Activated CD8-positive, alpha-beta T cell treated with anti-CD3 and anti-CD28 coated beads for 36 hours (primary cell): Measurements from ENCODE around the gene TRPC6. TPM values are rescaled to one million over a fixed set of nuclear protein-coding genes. Genes with fewer than 3 reads are reported as not detected.

Experiments
- ATAC-seq: fragments of 200-7000 bp; cut with Tn5 transposase; one replicate; pipeline ENCODE4 v1.10.0; 2021; ENCODE audit warnings: mild to moderate bottlenecking, moderate library complexity
- CTCF ChIA-PET: fragments of 350-600 bp; sonication (Branson Sonifier 250); formaldehyde crosslinking; loops from one replicate; lab custom pipeline; 2021; ENCODE audit warnings: antibody characterized with exemption; lab: Charles Lee
- POLR2A ChIA-PET: fragments of 350-600 bp; sonication (Branson Sonifier 250); formaldehyde crosslinking; loops from one replicate; lab custom pipeline; 2021; ENCODE audit warnings: antibody characterized with exemption; lab: Charles Lee
- DNase-seq: peaks from one replicate; pipeline ENCODE4 v3.0.0-alpha.2; 2020
- H3K27ac Mint-ChIP-seq: one replicate; pipeline ENCODE4 v1.8.0; 2021; ENCODE audit warnings: mild to moderate bottlenecking, mixed read lengths
- H3K27me3 Mint-ChIP-seq: one replicate; pipeline ENCODE4 v1.8.0; 2021; ENCODE audit warnings: mixed read lengths
- H3K36me3 Mint-ChIP-seq: one replicate; pipeline ENCODE4 v1.8.0; 2021; ENCODE audit warnings: low read depth, mixed read lengths
- H3K4me1 Mint-ChIP-seq: one replicate; pipeline ENCODE4 v1.8.0; 2021; ENCODE audit warnings: low read depth, mixed read lengths
- H3K4me3 Mint-ChIP-seq: one replicate; pipeline ENCODE4 v1.8.0; 2021; ENCODE audit warnings: mild to moderate bottlenecking, moderate library complexity, mixed read lengths
- H3K9me3 Mint-ChIP-seq: one replicate; pipeline ENCODE4 v1.8.0; 2021; ENCODE audit warnings: mixed read lengths
- CTCF ChIP-seq: fragments of 200-600 bp; IDR thresholded peaks from one replicate; pipeline ENCODE4 v1.8.0; 2022; ENCODE audit warnings: antibody characterized with exemption, mild to moderate bottlenecking
- intact Hi-C: fragments of 100-400 bp; cut with micrococcal nuclease; formaldehyde crosslinking; loops from one replicate; pipeline ENCODE4 v1.10.0; 2022
- total RNA-seq, 2 experiments: library from RNA; stranded (reverse); gene quantifications; one replicate each; pipeline ENCODE4 v1.2.3, GENCODE V29; 2021

Gene TRPC6
- total RNA-seq, 2 experiments from 2014 or later, result not detected

DNA sequence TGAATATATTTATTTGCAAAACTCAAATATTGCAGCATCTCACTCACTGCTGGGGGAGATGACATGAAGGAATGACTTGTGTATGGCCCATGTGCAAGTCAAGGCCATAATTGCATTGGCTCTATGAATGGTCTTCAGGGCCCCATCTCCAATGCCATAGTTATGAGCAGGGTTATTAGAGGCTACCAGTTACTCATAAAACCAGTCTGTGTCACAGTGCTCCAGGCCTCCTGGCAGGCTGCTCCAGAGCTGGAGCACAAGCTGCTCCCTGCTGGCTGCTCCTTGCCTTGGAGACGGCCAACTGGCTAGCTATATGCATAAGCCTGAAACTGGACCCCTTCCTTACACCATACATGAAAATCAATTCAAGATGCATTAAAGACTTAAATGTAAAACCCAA is 145.7 kb downstream of the TRPC6 start:
- ChIA-PET CTCF (no interaction called here), POLR2A (interaction anchor here (0.6 to 0.7 kb wide), 2 partner anchors 150 to 170 kb away, joined by 3 read pairs; no protein-coding TSS in a partner anchor)
- ATAC-seq (no peak), DNase-seq (no peak)
- no peaks in the 10 kb centered on the region for H3K9me3 Mint-ChIP-seq
- no peaks in the 10 kb centered on the region for H3K27me3 Mint-ChIP-seq
- no peak overlapping the region for H3K4me3 Mint-ChIP-seq
- no peak overlapping the region for H3K27ac Mint-ChIP-seq
- TF ChIP-seq CTCF, result no peak
- no peaks in the 10 kb centered on the region for H3K4me1 Mint-ChIP-seq
- no peaks in the 10 kb centered on the region for H3K36me3 Mint-ChIP-seq
- intact Hi-C loops, result no loop called here

GRCh38 chr11:101436511-101437142 is 147.2 kb downstream of the TRPC6 start:
- DNase-seq, result peak; percentile 29

GRCh38 chr11:101435408-101435973 is 148.3 kb downstream of the TRPC6 start:
- no peak for ATAC-seq
- no peaks in the 10 kb centered on the region for H3K36me3 Mint-ChIP-seq
- TF ChIP-seq CTCF, result no peak
- peaks cover 2% of the 10 kb centered on the region for H3K9me3 Mint-ChIP-seq
- no peak for DNase-seq
- no peaks in the 10 kb centered on the region for H3K4me1 Mint-ChIP-seq
- intact Hi-C loops, result no loop called here
- ChIA-PET POLR2A (no interaction called here), CTCF (no interaction called here)
- H3K4me3 Mint-ChIP-seq, result no peak overlapping the region
- H3K27ac Mint-ChIP-seq, result no peak overlapping the region
- no peaks in the 10 kb centered on the region for H3K27me3 Mint-ChIP-seq

More at GRCh38 chr11:101436511-101437142, 147.2 kb downstream of the TRPC6 start:
- intact Hi-C loops, result no loop called here
- no peaks in the 10 kb centered on the region for H3K27me3 Mint-ChIP-seq
- TF ChIP-seq CTCF, result peak; percentile 36
- H3K9me3 Mint-ChIP-seq, result peaks cover under 1% of the 10 kb centered on the region
- no peak overlapping the region for H3K4me3 Mint-ChIP-seq
- ChIA-PET CTCF (no interaction called here), POLR2A (no interaction called here)
- ATAC-seq, result no peak
- H3K4me1 Mint-ChIP-seq, result no peaks in the 10 kb centered on the region
- H3K27ac Mint-ChIP-seq, result no peak overlapping the region
- no peaks in the 10 kb centered on the region for H3K36me3 Mint-ChIP-seq

DNA sequence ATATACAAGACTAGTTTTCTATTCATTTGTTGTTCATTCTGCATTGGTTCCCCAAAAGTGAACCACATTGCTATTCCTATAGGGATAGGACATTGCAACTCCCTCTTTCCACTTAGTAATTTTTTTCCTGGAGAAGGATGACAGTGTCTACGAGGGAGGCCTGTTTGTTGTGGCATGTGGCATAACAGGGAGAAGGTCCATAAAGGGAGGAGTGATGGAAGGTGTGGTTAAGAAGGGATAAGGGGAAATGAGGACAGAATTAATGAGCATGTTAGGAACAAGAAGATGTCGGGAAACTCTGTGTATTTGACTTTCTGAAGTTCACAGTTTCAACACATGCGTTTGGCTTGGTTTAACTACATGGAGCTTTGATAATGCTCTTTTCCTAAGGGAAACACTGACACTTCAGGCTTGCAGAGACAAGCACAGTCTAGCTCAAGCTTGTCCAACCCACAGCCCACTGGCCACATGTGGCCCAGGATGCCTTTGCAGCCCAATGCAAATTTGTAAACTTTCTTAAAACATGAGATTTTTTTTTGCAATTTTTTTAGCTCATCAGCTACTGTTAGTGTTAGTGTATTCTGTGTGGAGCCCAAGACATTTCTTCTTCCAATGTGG is 149.7 kb downstream of the TRPC6 start:
- H3K9me3 Mint-ChIP-seq, result peaks cover 9% of the 10 kb centered on the region
- no peak for TF ChIP-seq CTCF
- CTCF ChIA-PET, result no interaction called here
- no peaks in the 10 kb centered on the region for H3K4me1 Mint-ChIP-seq
- no peak overlapping the region for H3K27ac Mint-ChIP-seq
- POLR2A ChIA-PET, result interaction anchor here (0.6 kb wide), 1 partner anchor 248 kb away, joined by 3 read pairs; no protein-coding TSS in a partner anchor
- H3K27me3 Mint-ChIP-seq, result no peaks in the 10 kb centered on the region
- intact Hi-C loops, result no loop called here
- no peak overlapping the region for H3K4me3 Mint-ChIP-seq
- no peak for DNase-seq
- no peaks in the 10 kb centered on the region for H3K36me3 Mint-ChIP-seq
- ATAC-seq, result no peak

- no peak for TF ChIP-seq CTCF
- no peaks in the 10 kb centered on the region for H3K4me1 Mint-ChIP-seq
- H3K9me3 Mint-ChIP-seq, result peaks cover 18% of the 10 kb centered on the region
- ATAC-seq (no peak), DNase-seq (no peak)
- H3K27me3 Mint-ChIP-seq, result no peaks in the 10 kb centered on the region
- H3K36me3 Mint-ChIP-seq, result no peaks in the 10 kb centered on the region
- intact Hi-C loops, result no loop called here
- POLR2A ChIA-PET, result interaction anchor here (0.6 kb wide), 1 partner anchor 137 kb away, joined by 3 read pairs; no protein-coding TSS in a partner anchor
- CTCF ChIA-PET, result no interaction called here
- no peak overlapping the region for H3K27ac Mint-ChIP-seq
- no peak overlapping the region for H3K4me3 Mint-ChIP-seq
These were observed 150.7 kb downstream of the TRPC6 start for GRCh38 chr11:101433151-101433550.
